ENCODE data around the gene RPS14. TPM values are rescaled to one million over a fixed set of nuclear protein-coding genes. Genes with fewer than 3 reads are reported as not detected.

The RPS14 gene
- total RNA-seq, 1 experiment from 2014 or later, result 2,564 TPM

DNA sequence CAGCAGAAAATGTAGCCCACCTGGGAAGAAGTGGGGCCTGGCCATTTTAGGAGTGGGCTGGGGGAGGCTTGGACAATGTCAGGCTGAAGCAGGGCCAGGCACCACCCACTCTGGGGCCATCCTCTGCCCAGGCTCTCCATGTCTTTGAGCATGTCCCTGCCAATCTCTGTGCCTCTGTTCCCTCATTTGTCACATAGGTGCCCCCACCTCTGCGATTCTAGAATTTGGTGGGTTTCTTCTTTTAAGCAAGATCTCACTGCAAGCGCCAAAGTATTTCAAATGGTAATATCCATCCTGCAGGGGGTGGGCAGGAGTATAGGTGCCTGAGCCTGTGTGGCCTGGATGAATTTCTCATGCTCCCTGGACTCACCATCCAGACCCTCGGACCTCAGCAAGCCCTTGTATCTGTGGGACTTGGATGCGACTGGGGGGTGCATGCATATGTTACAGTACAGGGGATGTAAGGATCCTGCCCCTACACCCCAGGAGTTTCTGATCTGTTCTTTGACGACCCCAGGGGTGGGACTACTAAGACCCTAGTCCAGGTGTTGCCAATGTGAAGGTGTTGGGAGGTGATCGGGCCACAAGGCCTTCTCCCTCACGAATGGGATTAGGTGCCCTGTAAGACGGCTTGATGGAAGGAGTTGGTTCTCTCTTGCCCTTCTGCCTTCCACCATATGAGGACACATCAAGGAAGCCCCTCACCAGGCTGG, 41.2 kb downstream of the RPS14 start (continued):
- TF ChIP-seq RELA (CRISPR knock-in tag; IDR thresholded peaks at IDR 0.05; ENCODE audit: borderline replicate concordance) (no peak), NR3C1 (CRISPR knock-in tag; conservative IDR thresholded peaks at IDR 0.05; ENCODE audit: low read depth) (no peak), TP53 (CRISPR knock-in tag; IDR thresholded peaks at IDR 0.05) (no peak), ZNF423 (CRISPR knock-in tag; IDR thresholded peaks at IDR 0.05) (no peak), HMGA2 (CRISPR knock-in tag; IDR thresholded peaks at IDR 0.05) (no peak), RORB (CRISPR knock-in tag; IDR thresholded peaks at IDR 0.05) (no peak)
- TF ChIP-seq, protein P1, sequence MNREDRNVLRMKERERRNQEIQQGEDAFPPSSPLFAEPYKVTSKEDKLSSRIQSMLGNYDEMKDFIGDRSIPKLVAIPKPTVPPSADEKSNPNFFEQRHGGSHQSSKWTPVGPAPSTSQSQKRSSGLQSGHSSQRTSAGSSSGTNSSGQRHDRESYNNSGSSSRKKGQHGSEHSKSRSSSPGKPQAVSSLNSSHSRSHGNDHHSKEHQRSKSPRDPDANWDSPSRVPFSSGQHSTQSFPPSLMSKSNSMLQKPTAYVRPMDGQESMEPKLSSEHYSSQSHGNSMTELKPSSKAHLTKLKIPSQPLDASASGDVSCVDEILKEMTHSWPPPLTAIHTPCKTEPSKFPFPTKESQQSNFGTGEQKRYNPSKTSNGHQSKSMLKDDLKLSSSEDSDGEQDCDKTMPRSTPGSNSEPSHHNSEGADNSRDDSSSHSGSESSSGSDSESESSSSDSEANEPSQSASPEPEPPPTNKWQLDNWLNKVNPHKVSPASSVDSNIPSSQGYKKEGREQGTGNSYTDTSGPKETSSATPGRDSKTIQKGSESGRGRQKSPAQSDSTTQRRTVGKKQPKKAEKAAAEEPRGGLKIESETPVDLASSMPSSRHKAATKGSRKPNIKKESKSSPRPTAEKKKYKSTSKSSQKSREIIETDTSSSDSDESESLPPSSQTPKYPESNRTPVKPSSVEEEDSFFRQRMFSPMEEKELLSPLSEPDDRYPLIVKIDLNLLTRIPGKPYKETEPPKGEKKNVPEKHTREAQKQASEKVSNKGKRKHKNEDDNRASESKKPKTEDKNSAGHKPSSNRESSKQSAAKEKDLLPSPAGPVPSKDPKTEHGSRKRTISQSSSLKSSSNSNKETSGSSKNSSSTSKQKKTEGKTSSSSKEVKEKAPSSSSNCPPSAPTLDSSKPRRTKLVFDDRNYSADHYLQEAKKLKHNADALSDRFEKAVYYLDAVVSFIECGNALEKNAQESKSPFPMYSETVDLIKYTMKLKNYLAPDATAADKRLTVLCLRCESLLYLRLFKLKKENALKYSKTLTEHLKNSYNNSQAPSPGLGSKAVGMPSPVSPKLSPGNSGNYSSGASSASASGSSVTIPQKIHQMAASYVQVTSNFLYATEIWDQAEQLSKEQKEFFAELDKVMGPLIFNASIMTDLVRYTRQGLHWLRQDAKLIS (CRISPR knock-in tag; IDR thresholded peaks at IDR 0.05; ENCODE audit: borderline replicate concordance), result no peak

DNA sequence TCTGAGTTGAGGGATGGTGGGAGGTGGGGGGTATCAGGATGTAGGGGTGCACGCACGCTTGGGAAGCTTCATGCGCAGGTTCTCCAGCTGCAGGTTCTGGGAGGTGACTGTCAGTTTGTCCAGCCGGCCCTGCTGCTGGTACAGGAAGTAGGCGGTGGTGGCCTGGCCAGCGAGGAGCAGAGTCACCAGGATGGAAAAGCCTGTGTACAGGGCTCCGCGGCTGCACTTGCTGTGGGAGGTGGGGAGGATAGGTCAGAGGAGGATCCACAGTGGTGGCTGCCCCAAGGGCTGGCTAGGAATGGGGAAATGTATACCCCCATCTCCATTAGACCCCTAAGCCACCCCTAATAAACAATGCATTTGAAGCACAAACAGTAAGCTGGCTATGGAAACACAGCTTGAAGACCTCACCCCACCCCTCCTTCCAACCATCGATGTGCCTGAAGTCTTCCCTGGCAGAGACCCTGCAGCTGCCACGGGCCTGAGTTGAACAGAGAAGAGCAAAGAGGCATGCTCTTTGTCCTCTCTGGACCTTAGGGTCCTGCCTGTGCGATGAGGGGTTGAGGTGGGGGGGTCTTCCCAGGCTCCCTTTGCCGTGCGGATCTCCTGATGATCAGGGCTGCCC, 42.3 kb downstream of the RPS14 start:
- Mint-ChIP-seq H3K4me3 (no peak overlapping the region), H3K36me3 (peaks cover 4% of the 10 kb centered on the region), H3K27me3 (ENCODE audit: low read depth) (no peaks in the 10 kb centered on the region), H3K27ac (no peak overlapping the region), H3K4me1 (peaks cover 24% of the 10 kb centered on the region), H3K9me3 (no peaks in the 10 kb centered on the region)
- ChIA-PET POLR2A (no interaction called here), CTCF (interaction anchor here (1.6 to 2.5 kb wide), 2 partner anchors 10 to 29 kb away, joined by 4 to 12 read pairs; no protein-coding TSS in a partner anchor)
- ATAC-seq (no peak), DNase-seq (ENCODE audit: low spot score) (no peak)
- no peak for TF ChIP-seq MYBL2 (CRISPR knock-in tag; IDR thresholded peaks at IDR 0.05)
- no peak for TF ChIP-seq SP1 (CRISPR knock-in tag; conservative IDR thresholded peaks at IDR 0.05)
- TF ChIP-seq FOXJ3 (CRISPR knock-in tag; IDR thresholded peaks at IDR 0.05; ENCODE audit: borderline replicate concordance), result no peak
- no peak for TF ChIP-seq CREB1 (CRISPR knock-in tag; IDR thresholded peaks at IDR 0.05)
- TF ChIP-seq, protein P2, sequence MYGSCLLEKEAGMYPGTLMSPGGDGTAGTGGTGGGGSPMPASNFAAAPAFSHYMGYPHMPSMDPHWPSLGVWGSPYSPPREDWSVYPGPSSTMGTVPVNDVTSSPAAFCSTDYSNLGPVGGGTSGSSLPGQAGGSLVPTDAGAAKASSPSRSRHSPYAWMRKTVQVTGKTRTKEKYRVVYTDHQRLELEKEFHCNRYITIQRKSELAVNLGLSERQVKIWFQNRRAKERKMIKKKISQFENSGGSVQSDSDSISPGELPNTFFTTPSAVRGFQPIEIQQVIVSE (CRISPR knock-in tag; IDR thresholded peaks at IDR 0.05; ENCODE audit: borderline replicate concordance), result no peak
- TF ChIP-seq, protein P3, sequence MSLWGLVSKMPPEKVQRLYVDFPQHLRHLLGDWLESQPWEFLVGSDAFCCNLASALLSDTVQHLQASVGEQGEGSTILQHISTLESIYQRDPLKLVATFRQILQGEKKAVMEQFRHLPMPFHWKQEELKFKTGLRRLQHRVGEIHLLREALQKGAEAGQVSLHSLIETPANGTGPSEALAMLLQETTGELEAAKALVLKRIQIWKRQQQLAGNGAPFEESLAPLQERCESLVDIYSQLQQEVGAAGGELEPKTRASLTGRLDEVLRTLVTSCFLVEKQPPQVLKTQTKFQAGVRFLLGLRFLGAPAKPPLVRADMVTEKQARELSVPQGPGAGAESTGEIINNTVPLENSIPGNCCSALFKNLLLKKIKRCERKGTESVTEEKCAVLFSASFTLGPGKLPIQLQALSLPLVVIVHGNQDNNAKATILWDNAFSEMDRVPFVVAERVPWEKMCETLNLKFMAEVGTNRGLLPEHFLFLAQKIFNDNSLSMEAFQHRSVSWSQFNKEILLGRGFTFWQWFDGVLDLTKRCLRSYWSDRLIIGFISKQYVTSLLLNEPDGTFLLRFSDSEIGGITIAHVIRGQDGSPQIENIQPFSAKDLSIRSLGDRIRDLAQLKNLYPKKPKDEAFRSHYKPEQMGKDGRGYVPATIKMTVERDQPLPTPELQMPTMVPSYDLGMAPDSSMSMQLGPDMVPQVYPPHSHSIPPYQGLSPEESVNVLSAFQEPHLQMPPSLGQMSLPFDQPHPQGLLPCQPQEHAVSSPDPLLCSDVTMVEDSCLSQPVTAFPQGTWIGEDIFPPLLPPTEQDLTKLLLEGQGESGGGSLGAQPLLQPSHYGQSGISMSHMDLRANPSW (CRISPR knock-in tag; conservative IDR thresholded peaks at IDR 0.05; ENCODE audit: low read depth), result no peak

DNA sequence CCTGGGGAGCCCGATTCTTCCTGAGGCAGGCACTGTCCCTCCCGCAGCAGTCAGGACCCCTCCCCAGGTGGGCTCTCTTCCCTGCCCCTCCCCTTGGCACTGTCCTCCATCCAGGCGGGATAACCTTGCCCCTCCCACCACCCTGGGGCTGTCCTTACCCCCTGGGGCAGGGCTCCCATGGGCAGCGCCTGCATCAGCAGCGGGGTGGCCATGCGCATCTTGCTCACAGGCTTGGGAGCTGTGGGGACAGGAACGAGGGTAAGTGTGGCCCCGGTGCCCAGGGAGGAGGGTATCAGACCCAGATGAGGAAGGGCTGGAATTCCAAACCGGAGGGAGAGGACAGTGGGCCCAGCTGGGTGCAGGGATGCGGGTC, 42.8 kb downstream of the RPS14 start:
- no peaks in the 10 kb centered on the region for H3K27me3 Mint-ChIP-seq (ENCODE audit: low read depth)
- no peak for ATAC-seq
- DNase-seq (ENCODE audit: low spot score), result no peak
- H3K9me3 Mint-ChIP-seq, result no peaks in the 10 kb centered on the region
- CTCF ChIA-PET, result interaction anchor here (1.6 to 2.5 kb wide), 2 partner anchors 9 to 29 kb away, joined by 4 to 12 read pairs; no protein-coding TSS in a partner anchor
- POLR2A ChIA-PET, result no interaction called here
- H3K4me3 Mint-ChIP-seq, result no peak overlapping the region
- H3K27ac Mint-ChIP-seq, result no peak overlapping the region
- H3K4me1 Mint-ChIP-seq, result peaks cover 24% of the 10 kb centered on the region
- H3K36me3 Mint-ChIP-seq, result peaks cover 4% of the 10 kb centered on the region
- TF ChIP-seq, protein P4, sequence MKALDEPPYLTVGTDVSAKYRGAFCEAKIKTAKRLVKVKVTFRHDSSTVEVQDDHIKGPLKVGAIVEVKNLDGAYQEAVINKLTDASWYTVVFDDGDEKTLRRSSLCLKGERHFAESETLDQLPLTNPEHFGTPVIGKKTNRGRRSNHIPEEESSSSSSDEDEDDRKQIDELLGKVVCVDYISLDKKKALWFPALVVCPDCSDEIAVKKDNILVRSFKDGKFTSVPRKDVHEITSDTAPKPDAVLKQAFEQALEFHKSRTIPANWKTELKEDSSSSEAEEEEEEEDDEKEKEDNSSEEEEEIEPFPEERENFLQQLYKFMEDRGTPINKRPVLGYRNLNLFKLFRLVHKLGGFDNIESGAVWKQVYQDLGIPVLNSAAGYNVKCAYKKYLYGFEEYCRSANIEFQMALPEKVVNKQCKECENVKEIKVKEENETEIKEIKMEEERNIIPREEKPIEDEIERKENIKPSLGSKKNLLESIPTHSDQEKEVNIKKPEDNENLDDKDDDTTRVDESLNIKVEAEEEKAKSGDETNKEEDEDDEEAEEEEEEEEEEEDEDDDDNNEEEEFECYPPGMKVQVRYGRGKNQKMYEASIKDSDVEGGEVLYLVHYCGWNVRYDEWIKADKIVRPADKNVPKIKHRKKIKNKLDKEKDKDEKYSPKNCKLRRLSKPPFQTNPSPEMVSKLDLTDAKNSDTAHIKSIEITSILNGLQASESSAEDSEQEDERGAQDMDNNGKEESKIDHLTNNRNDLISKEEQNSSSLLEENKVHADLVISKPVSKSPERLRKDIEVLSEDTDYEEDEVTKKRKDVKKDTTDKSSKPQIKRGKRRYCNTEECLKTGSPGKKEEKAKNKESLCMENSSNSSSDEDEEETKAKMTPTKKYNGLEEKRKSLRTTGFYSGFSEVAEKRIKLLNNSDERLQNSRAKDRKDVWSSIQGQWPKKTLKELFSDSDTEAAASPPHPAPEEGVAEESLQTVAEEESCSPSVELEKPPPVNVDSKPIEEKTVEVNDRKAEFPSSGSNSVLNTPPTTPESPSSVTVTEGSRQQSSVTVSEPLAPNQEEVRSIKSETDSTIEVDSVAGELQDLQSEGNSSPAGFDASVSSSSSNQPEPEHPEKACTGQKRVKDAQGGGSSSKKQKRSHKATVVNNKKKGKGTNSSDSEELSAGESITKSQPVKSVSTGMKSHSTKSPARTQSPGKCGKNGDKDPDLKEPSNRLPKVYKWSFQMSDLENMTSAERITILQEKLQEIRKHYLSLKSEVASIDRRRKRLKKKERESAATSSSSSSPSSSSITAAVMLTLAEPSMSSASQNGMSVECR (CRISPR knock-in tag; IDR thresholded peaks at IDR 0.05; ENCODE audit: borderline replicate concordance), result no peak
- TF ChIP-seq CREM (CRISPR knock-in tag; IDR thresholded peaks at IDR 0.05) (no peak), NFE2L1 (CRISPR knock-in tag; IDR thresholded peaks at IDR 0.05) (no peak), ZNF396 (CRISPR knock-in tag; IDR thresholded peaks at IDR 0.05; ENCODE audit: borderline replicate concordance) (no peak), FOXP1 (CRISPR knock-in tag; IDR thresholded peaks at IDR 0.05; ENCODE audit: borderline replicate concordance) (no peak), GRHL2 (CRISPR knock-in tag; IDR thresholded peaks at IDR 0.05; ENCODE audit: insufficient replicate concordance, severe bottlenecking) (no peak), ZNF671 (CRISPR knock-in tag; IDR thresholded peaks at IDR 0.05) (no peak)
- TF ChIP-seq, protein P5, sequence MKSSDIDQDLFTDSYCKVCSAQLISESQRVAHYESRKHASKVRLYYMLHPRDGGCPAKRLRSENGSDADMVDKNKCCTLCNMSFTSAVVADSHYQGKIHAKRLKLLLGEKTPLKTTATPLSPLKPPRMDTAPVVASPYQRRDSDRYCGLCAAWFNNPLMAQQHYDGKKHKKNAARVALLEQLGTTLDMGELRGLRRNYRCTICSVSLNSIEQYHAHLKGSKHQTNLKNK (CRISPR knock-in tag; IDR thresholded peaks at IDR 0.05), result no peak
